Muscle of leg (tissue), 11 donors: ENCODE data around the gene ASB11. TPM values are rescaled to one million over a fixed set of nuclear protein-coding genes. Genes with fewer than 3 reads are reported as not detected.

Source experiments
- DNase-seq: peaks from one replicate; pipeline ENCODE4 v3.0.0; 2013
- H3K27ac ChIP-seq: one replicate; pipeline ENCODE4 v1.5.1; 2013; ENCODE audit warnings: mild to moderate bottlenecking, low read length, control low read depth
- H3K27me3 ChIP-seq: one replicate; pipeline ENCODE4 v1.6.1; 2013; ENCODE audit warnings: low read length; ENCODE audit not compliant: control insufficient read depth, insufficient read depth
- H3K36me3 ChIP-seq: one replicate; pipeline ENCODE4 v1.6.1; 2013; ENCODE audit warnings: low read length; ENCODE audit not compliant: control insufficient read depth, insufficient read depth
- H3K4me1 ChIP-seq: one replicate; pipeline ENCODE4 v1.6.1; 2013; ENCODE audit warnings: low read length; ENCODE audit not compliant: control insufficient read depth, insufficient read depth
- H3K4me3 ChIP-seq: one replicate; pipeline ENCODE4 v1.5.1; 2013; ENCODE audit warnings: low read length, control low read depth
- H3K9me3 ChIP-seq: replicated peaks from 2 replicates; pipeline ENCODE4 v1.6.1; 2013; ENCODE audit warnings: low read depth, low read length; ENCODE audit not compliant: control insufficient read depth
- WGBS: methylation state at CpG from one replicate; pipeline ENCODE4 v1.1.5; 2013; ENCODE audit warnings: missing lambda C conversion rate; ENCODE audit not compliant: insufficient coverage; 5-methylcytosine and 5-hydroxymethylcytosine counted together
- polyA plus RNA-seq, 8 donors: library from polyadenylated mRNA; unstranded; fragments of 120-200 nt; gene quantifications; one replicate each; pipeline versions ENCODE4 v1.2.1 to v1.2.3, GENCODE V29; 2013; ENCODE audit warnings: inconsistent platforms in 1 of 8, low replicate concordance in 1 of 8; ENCODE audit not compliant: insufficient read length in 8 of 8, insufficient read depth in 1 of 8
- total RNA-seq: library from RNA; stranded (reverse); fragments of 120-200 nt; gene quantifications from one replicate; pipeline ENCODE4 v1.2.4, GENCODE V29; 2013

The ASB11 gene
- total and polyA plus RNA-seq, 9 donors, result 3.9 to 11.7 (median 6.0) TPM

DNA sequence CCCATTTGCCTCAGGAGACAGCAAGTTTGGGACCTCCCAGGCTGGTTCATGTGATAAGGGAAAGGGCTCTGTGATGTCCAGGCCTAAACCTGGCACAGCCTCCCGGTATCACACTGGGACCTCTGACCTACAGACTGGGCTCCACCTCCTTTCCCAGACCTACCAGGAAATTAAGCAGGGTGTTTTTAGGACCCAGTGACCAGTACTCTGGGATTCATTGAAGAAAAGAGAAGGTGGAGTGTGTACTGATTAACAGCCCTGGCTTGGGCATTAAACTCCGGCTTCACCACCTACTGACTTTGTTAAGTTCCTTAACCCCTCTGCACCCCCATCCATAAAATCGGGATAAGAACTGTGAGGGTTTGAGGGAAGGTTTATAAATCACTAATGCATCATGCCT is 74.1 kb downstream of the ASB11 start:
- no CpG with 5 or more reads among the region's 3 CpGs for WGBS

DNA sequence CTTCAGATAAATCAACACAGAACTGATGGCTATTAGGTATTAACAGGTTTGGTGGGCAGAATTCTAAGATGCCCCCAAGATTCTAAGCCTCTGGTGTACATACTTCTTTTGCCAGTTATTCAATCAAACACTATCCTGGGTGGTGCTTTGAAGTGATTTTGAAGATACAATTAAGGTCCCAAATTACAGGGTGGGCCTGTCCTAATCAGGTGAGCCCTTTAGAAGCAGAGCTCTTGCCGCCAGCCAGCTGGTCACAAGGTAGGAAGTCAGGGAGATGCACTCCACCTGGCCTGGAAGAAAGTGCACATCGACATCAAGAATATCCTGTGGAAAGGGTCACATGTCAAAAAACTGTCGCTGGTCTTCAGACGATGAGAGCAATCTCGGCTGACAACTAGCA is 75.0 kb downstream of the ASB11 start:
- DNase-seq, result no peak
- Histone ChIP-seq H3K27ac (no peak overlapping the region), H3K4me3 (no peak overlapping the region), H3K27me3 (peaks cover 17% of the 10 kb centered on the region), H3K36me3 (no peaks in the 10 kb centered on the region), H3K4me1 (no peaks in the 10 kb centered on the region), H3K9me3 (no peaks in the 10 kb centered on the region)
- 78% methylated on average over 2 of the region's 5 CpGs for WGBS

More for the DNA sequence above, 74.1 kb downstream of the ASB11 start:
- H3K27me3 ChIP-seq, result peaks cover 17% of the 10 kb centered on the region
- no peak overlapping the region for H3K27ac ChIP-seq
- DNase-seq, result no peak
- H3K4me3 ChIP-seq, result no peak overlapping the region
- no peaks in the 10 kb centered on the region for H3K9me3 ChIP-seq
- no peaks in the 10 kb centered on the region for H3K36me3 ChIP-seq
- no peaks in the 10 kb centered on the region for H3K4me1 ChIP-seq

DNA sequence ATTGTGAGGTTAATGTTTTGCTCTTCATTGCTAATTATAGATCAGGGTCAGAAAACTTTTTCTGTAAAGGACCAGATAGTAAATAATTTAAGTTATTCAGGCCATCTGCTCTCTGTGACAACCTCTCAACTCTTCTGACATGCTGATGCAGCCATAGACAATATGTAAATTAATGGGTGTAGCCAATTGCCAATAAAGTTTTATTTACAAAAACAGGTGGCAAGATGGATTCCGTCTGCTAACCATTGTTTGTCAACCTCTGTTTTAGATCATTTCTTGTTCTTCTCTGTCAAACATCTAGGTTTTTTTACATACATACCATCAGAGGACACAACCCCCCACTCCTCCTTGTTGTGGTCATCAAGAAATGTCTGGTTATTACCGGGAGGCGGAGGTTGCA is 79.3 kb downstream of the ASB11 start:
- Histone ChIP-seq H3K4me1 (no peaks in the 10 kb centered on the region), H3K27me3 (peaks cover 17% of the 10 kb centered on the region), H3K9me3 (no peaks in the 10 kb centered on the region), H3K36me3 (no peaks in the 10 kb centered on the region), H3K4me3 (no peak overlapping the region), H3K27ac (no peak overlapping the region)
- 67% methylated on average over 1 of the region's 3 CpGs for WGBS
- DNase-seq, result no peak

DNA sequence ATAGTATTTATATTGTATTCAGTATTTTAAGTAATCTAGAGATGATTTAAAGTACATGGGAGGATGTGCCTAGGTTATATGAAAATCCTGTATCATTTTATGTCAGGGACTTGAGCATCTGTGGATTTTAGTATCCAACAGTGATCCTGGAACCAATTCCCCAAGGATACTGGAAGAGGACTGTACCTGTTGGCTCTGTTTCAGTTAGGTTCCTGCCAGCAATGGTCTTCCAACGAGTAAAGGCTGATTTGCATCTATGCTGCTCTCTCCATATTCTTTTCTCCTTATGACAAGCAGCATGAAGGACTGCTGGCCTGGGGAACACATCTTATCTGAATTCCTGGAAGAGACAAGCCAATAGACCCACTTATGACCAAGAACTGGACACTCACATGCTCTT is 80.4 kb downstream of the ASB11 start:
- no peak overlapping the region for H3K27ac ChIP-seq
- no peaks in the 10 kb centered on the region for H3K4me1 ChIP-seq
- H3K4me3 ChIP-seq, result no peak overlapping the region
- WGBS, result 20% methylated on average over 1 of the region's 1 CpG
- DNase-seq, result no peak
- no peaks in the 10 kb centered on the region for H3K36me3 ChIP-seq
- H3K27me3 ChIP-seq, result peaks cover 15% of the 10 kb centered on the region
- no peaks in the 10 kb centered on the region for H3K9me3 ChIP-seq

DNA sequence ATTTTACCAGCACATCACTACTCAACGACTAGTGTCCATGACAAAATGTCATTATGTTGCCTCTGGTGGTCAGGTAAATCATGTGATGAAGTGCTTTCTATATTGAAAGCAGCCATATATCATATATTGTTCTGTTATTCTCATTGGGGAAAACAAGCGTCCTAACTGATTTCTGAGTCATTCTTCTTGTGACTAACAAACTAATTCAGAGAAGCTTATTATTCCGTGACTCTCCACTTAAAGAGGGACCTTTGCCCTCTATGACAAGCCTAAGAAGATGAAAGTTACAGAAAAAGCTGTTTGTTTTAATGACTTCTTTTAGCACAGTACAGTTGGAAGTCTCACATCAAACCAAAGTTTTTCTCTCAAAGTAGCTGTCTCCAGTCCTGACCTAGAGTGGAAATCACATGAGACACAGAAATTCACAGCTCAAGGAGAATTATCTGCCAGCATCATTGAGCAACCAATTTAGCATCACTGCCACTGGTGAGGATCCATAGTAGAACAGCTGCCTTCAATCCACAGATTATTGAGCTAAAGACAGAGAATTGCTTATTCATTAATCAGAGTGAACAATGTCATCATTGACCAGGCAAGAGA is 81.9 kb downstream of the ASB11 start:
- no peak overlapping the region for H3K27ac ChIP-seq
- no peaks in the 10 kb centered on the region for H3K9me3 ChIP-seq
- H3K4me3 ChIP-seq, result no peak overlapping the region
- no peak for DNase-seq
- no CpG with 5 or more reads among the region's 3 CpGs for WGBS
- H3K27me3 ChIP-seq, result peaks cover 13% of the 10 kb centered on the region
- H3K36me3 ChIP-seq, result no peaks in the 10 kb centered on the region
- no peaks in the 10 kb centered on the region for H3K4me1 ChIP-seq

Other genes starting within 250 kb of the ASB11 start
- 3.6 TPM for gene ASB9, start 45.6 kb downstream of the ASB11 start, total RNA-seq
- gene ASB9, start 45.6 kb downstream of the ASB11 start, polyA plus RNA-seq, result 1 to 10 TPM; 3.1 to 6.4 (median 4.0) TPM
- gene PIGA, start 19.9 kb upstream of the ASB11 start, total RNA-seq, result 6.2 TPM
- 1 to 10 TPM; 4.5 to 8.3 (median 6.0) TPM for gene PIGA, start 19.9 kb upstream of the ASB11 start, polyA plus RNA-seq
- 0.44 TPM for gene VEGFD, start 68.8 kb upstream of the ASB11 start, total RNA-seq
- 1 to 10 TPM in 3 of 8 donors, under 1 TPM in 5; 0.41 to 1.7 (median 0.76) TPM for gene VEGFD, start 68.8 kb upstream of the ASB11 start, polyA plus RNA-seq
- 2.4 TPM for gene PIR, start 177.7 kb upstream of the ASB11 start, total RNA-seq
- gene PIR, start 177.7 kb upstream of the ASB11 start, polyA plus RNA-seq, result 1 to 10 TPM; 2.1 to 5.0 (median 3.7) TPM
- 2.2 TPM for gene BMX, start 185.2 kb upstream of the ASB11 start, total RNA-seq
- gene BMX, start 185.2 kb upstream of the ASB11 start, polyA plus RNA-seq, result 1 to 10 TPM; 1.5 to 2.5 (median 2.0) TPM